HL-60/S4 treated with retinoic acid at 250 ng/mL for 4 days and 3 days (cell line): ENCODE data around the gene TIAM2.
"Not testable (repeated sequence)": the region's sequence is repeated elsewhere in the genome, so short reads cannot be mapped to it uniquely, and the experiment has no call there.

Source experiments
- in situ Hi-C: fragments of 300-500 bp; cut with MboI; formaldehyde crosslinking; loops from 2 replicates; pipeline ENCODE4 v1.7.0; 2022; ENCODE audit warnings: low sequenced_read_pairs

The TIAM2 gene

GRCh38 chr6:155090166-155090565, 95.1 kb downstream of the TIAM2 start:
- in situ Hi-C loops: no loop called here

GRCh38 chr6:155091756-155092155, 96.6 kb downstream of the TIAM2 start:
- in situ Hi-C loops: no loop called here

GRCh38 chr6:155093430-155093829, 98.3 kb downstream of the TIAM2 start:
- in situ Hi-C loops: no loop called here

GRCh38 chr6:155100087-155100486, 105.0 kb downstream of the TIAM2 start:
- in situ Hi-C loops: no loop called here

GRCh38 chr6:155100591-155100990, 105.5 kb downstream of the TIAM2 start:
- in situ Hi-C loops: no loop called here

GRCh38 chr6:155103083-155103645, 108.0 kb downstream of the TIAM2 start:
- in situ Hi-C loops: not testable (repeated sequence)

- in situ Hi-C loops: no loop called here
These were observed 108.8 kb downstream of the TIAM2 start for GRCh38 chr6:155103816-155104366.

- in situ Hi-C loops: no loop called here
These were observed 111.5 kb downstream of the TIAM2 start for GRCh38 chr6:155106456-155107115.

GRCh38 chr6:155107432-155108069, 112.4 kb downstream of the TIAM2 start:
- in situ Hi-C loops: no loop called here

GRCh38 chr6:155108070-155108820, 113.1 kb downstream of the TIAM2 start:
- in situ Hi-C loops: no loop called here

- in situ Hi-C loops: no loop called here
These were observed 115.6 kb downstream of the TIAM2 start for GRCh38 chr6:155110721-155111120.

- in situ Hi-C loops: no loop called here
These were observed 117.6 kb downstream of the TIAM2 start for GRCh38 chr6:155112757-155113156.

- in situ Hi-C loops: no loop called here
These were observed 120.9 kb downstream of the TIAM2 start for GRCh38 chr6:155115893-155116570.

- in situ Hi-C loops: no loop called here
These were observed 121.4 kb downstream of the TIAM2 start for GRCh38 chr6:155116571-155116910.

- in situ Hi-C loops: no loop called here
These were observed 122.1 kb downstream of the TIAM2 start for GRCh38 chr6:155117256-155117655.

- in situ Hi-C loops: no loop called here
These were observed 122.7 kb downstream of the TIAM2 start for GRCh38 chr6:155117785-155118184.

GRCh38 chr6:155119201-155119600, 124.1 kb downstream of the TIAM2 start:
- in situ Hi-C loops: not testable (repeated sequence)

- in situ Hi-C loops: no loop called here
These were observed 124.9 kb downstream of the TIAM2 start for GRCh38 chr6:155120034-155120433.

GRCh38 chr6:155121294-155121693, 126.2 kb downstream of the TIAM2 start:
- in situ Hi-C loops: no loop called here

GRCh38 chr6:155121699-155122098, 126.6 kb downstream of the TIAM2 start:
- in situ Hi-C loops: no loop called here
